Measurements from ENCODE around the gene ASMT.

- no peak for TF ChIP-seq CTCF (IDR thresholded peaks at IDR 0.05; ENCODE audit: insufficient read depth, low read depth, low read length)
- TF ChIP-seq EZH2 (IDR thresholded peaks at IDR 0.05; ENCODE audit: insufficient read depth, low read length), result no peak
These were observed 16.6 kb upstream of the ASMT start for GRCh38 chrX:1598021-1598875.

Measured in astrocyte (in vitro differentiated cells and primary cell).